Germinal center (tissue), 1 donor: ENCODE measurements around the gene RPL10.

ENCODE experiments used
- DNase-seq: peaks from one replicate; pipeline ENCODE4 v3.0.0; 2012; ENCODE audit warnings: mixed read lengths, low spot score

RPL10 gene

GRCh38 chrX:154449618-154450017 is 51.4 kb downstream of the RPL10 start:
- DNase-seq, result no peak

DNA sequence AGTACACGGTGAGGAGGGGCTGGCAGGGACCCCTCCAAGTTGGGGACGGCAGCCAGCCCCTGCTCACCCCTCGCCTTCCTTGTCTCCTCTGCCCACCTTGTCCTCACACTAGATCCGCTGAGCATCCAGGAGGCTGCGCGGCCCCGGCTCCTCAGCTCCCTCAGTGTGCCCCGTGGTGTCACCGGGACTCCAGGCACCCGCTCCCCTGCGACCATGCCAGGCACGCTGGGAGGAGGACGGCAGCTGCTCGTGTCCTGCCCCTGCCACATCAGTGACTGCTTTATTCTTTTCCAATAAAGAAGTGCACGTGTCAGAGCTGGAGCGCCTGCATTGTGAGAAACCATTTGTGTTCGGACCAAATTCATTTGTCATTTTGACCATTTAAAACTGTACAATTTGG is 52.1 kb downstream of the RPL10 start:
- no peak for DNase-seq
